IMR-90 (cell line): ENCODE measurements around the gene AUH. TPM values are rescaled to one million over a fixed set of nuclear protein-coding genes. Genes with fewer than 3 reads are reported as not detected.

Experiments
- ATAC-seq: fragments of 200-7000 bp; cut with Tn5 transposase; 2 replicates; pipeline ENCODE4 v1.9.1; 2020; ENCODE audit warnings: low read depth, mild to moderate bottlenecking, moderate library complexity
- BruUV-seq: library from RNA; stranded (reverse); fragments of 400-500 nt; replicated peaks from 2 replicates; lab custom pipeline; 2021; lab: Mats Ljungman, UMichigan
- CTCF ChIA-PET: fragments of 300-600 bp; formaldehyde crosslinking; extraction: SDS; loops from one replicate; lab custom pipeline; 2021; ENCODE audit warnings: antibody characterized with exemption; lab: Yijun Ruan, JAX
- POLR2A ChIA-PET: fragments of 300-600 bp; sonication (Branson Sonifier 250); formaldehyde crosslinking; loops from one replicate; lab custom pipeline; 2022; ENCODE audit warnings: antibody characterized with exemption; ENCODE audit not compliant: unreplicated experiment; lab: Charles Lee
- DNase-seq: peaks from one replicate; pipeline ENCODE4 v3.0.0; 2013
- H2AFZ ChIP-seq: replicated peaks from 2 replicates; pipeline ENCODE3; 2013; ENCODE audit warnings: low read length, mild to moderate bottlenecking; ENCODE audit not compliant: poor library complexity
- H2AK5ac ChIP-seq: 2 replicates; pipeline ENCODE4 v1.6.1; 2013; ENCODE audit warnings: low read depth, low read length, inconsistent platforms
- H2AK9ac ChIP-seq: replicated peaks from 2 replicates; pipeline ENCODE3; 2013; ENCODE audit warnings: mild to moderate bottlenecking, low read depth, low read length, moderate library complexity; ENCODE audit not compliant: poor library complexity
- H2BK120ac ChIP-seq: 2 replicates; pipeline ENCODE4 v1.6.1; 2013; ENCODE audit warnings: low read depth, low read length, inconsistent platforms
- H2BK15ac ChIP-seq: 3 replicates; pipeline ENCODE4 v1.6.1; 2013; ENCODE audit warnings: low read depth, low read length, inconsistent platforms
- H2BK20ac ChIP-seq: 2 replicates; pipeline ENCODE4 v1.6.1; 2013; ENCODE audit warnings: low read depth, mild to moderate bottlenecking, inconsistent platforms, low read length, moderate library complexity
- H2BK5ac ChIP-seq: 2 replicates; pipeline ENCODE4 v1.6.1; 2013; ENCODE audit warnings: mild to moderate bottlenecking, low read depth, low read length, inconsistent platforms; ENCODE audit not compliant: poor library complexity, severe bottlenecking
- H3K14ac ChIP-seq: replicated peaks from 2 replicates; pipeline ENCODE4 v1.6.1; 2013; ENCODE audit warnings: low read depth, low read length, inconsistent platforms
- H3K18ac ChIP-seq: 2 replicates; pipeline ENCODE4 v1.6.1; 2013; ENCODE audit warnings: low read depth, low read length, control low read depth
- H3K23ac ChIP-seq: 2 replicates; pipeline ENCODE4 v1.6.1; 2013; ENCODE audit warnings: low read depth, low read length, inconsistent platforms
- H3K27ac ChIP-seq: 2 replicates; pipeline ENCODE4 v1.5.1; 2013; ENCODE audit warnings: mild to moderate bottlenecking, control low read depth, low read length; ENCODE audit not compliant: insufficient read depth
- H3K27me3 ChIP-seq: 2 replicates; pipeline ENCODE4 v1.6.1; 2013; ENCODE audit warnings: low read length; ENCODE audit not compliant: control insufficient read depth, insufficient read depth
- H3K36me3 ChIP-seq: 2 replicates; pipeline ENCODE4 v1.6.1; 2013; ENCODE audit warnings: low read length, mixed read lengths; ENCODE audit not compliant: control insufficient read depth, insufficient read depth
- H3K4ac ChIP-seq: 2 replicates; pipeline ENCODE4 v1.6.1; 2013; ENCODE audit warnings: low read depth, low read length, inconsistent platforms
- H3K4me1 ChIP-seq: 2 replicates; pipeline ENCODE4 v1.6.1; 2013; ENCODE audit warnings: low read length, mixed read lengths; ENCODE audit not compliant: control insufficient read depth, insufficient read depth
- H3K4me2 ChIP-seq: 2 replicates; pipeline ENCODE4 v1.6.1; 2013; ENCODE audit warnings: low read depth, mild to moderate bottlenecking, control low read depth, low read length, moderate library complexity
- H3K4me3 ChIP-seq: 2 replicates; pipeline ENCODE4 v1.5.1; 2013; ENCODE audit warnings: low read depth, mild to moderate bottlenecking, control low read depth, low read length, moderate library complexity; ENCODE audit not compliant: insufficient read depth
- H3K56ac ChIP-seq: 2 replicates; pipeline ENCODE4 v1.6.1; 2013; ENCODE audit warnings: low read length, inconsistent platforms; ENCODE audit not compliant: insufficient read depth; ENCODE audit errors: extremely low read depth
- H3K79me1 ChIP-seq, 2 experiments: 2 replicates each; pipeline ENCODE4 v1.6.1; 2013; ENCODE audit warnings: low read length in 2 of 2, inconsistent platforms in 1 of 2, low read depth in 1 of 2
- H3K9ac ChIP-seq: 2 replicates; pipeline ENCODE4 v1.6.1; 2013; ENCODE audit warnings: low read depth, low read length, control low read depth
- H3K9me1 ChIP-seq: 2 replicates; pipeline ENCODE4 v1.6.1; 2013; ENCODE audit warnings: low read length, inconsistent platforms; ENCODE audit not compliant: insufficient read depth
- H3K9me3 ChIP-seq: 2 replicates; pipeline ENCODE4 v1.6.1; 2013; ENCODE audit warnings: low read length; ENCODE audit not compliant: control insufficient read depth, insufficient read depth
- H4K20me1 ChIP-seq: 2 replicates; pipeline ENCODE4 v1.6.1; 2013; ENCODE audit warnings: low read length, inconsistent platforms; ENCODE audit not compliant: insufficient read depth
- H4K5ac ChIP-seq: 2 replicates; pipeline ENCODE4 v1.6.1; 2013; ENCODE audit warnings: mild to moderate bottlenecking, low read depth, low read length, control low read depth
- H4K8ac ChIP-seq, 2 experiments: 2 replicates each; pipeline ENCODE4 v1.6.1; 2013; ENCODE audit warnings: low read depth in 2 of 2, low read length in 2 of 2, control low read depth in 1 of 2, inconsistent platforms in 1 of 2
- H4K91ac ChIP-seq: 2 replicates; pipeline ENCODE4 v1.6.1; 2013; ENCODE audit warnings: low read depth, low read length, inconsistent platforms; ENCODE audit not compliant: insufficient read depth
- CHD1 ChIP-seq: IDR thresholded peaks from 2 replicates; pipeline ENCODE4 v1.6.1; 2012; ENCODE audit warnings: low read depth, low read length, improper control_type of control experiment
- POLR2A ChIP-seq: IDR thresholded peaks from 2 replicates; pipeline ENCODE4 v1.6.1; 2012; ENCODE audit warnings: mild to moderate bottlenecking, low read depth, low read length
- WGBS, 2 experiments: methylation state at CpG; one replicate each; pipeline versions ENCODE4 v1.1.5 to v1.1.7; 2013; ENCODE audit warnings: missing lambda C conversion rate in 2 of 2; ENCODE audit not compliant: insufficient read length in 1 of 2; ENCODE audit errors: extremely low coverage in 2 of 2; 5-methylcytosine and 5-hydroxymethylcytosine counted together
- dilution Hi-C: fragments of 300-500 bp; cut with HindIII; formaldehyde crosslinking; loops from one replicate; pipeline ENCODE4 v1.14.3; 2018; ENCODE audit warnings: low sequenced_read_pairs; ENCODE audit not compliant: unreplicated experiment
- in situ Hi-C: fragments of 300-500 bp; cut with MboI; formaldehyde crosslinking; loops from 3 replicates; pipeline ENCODE4 v1.14.3; 2019; ENCODE audit warnings: low sequenced_read_pairs, inconsistent platforms, mixed read lengths
- intact Hi-C: fragments of 100-400 bp; cut with micrococcal nuclease; formaldehyde crosslinking; loops from 2 replicates; pipeline ENCODE4 v1.10.0; 2022
- polyA plus RNA-seq, 3 experiments: library from polyadenylated mRNA; depleted of rRNA; stranded (reverse); fragments of >200 nt; gene quantifications; 2 replicates each; pipeline ENCODE4 v1.2.3, GENCODE V29; 2012; ENCODE audit warnings: low replicate concordance in 1 of 3
- total RNA-seq: library from RNA; depleted of rRNA; stranded (reverse); fragments of >200 nt; gene quantifications from 2 replicates; pipeline ENCODE4 v1.2.3, GENCODE V29; 2012

The AUH gene
- total and polyA plus RNA-seq, 2 of the 4 experiments (the other 2 are of a cell fraction) = 5.9 to 8.1 TPM

- CTCF ChIA-PET = no interaction called here
Measured at GRCh38 chr9:91276513-91276912, 85.2 kb downstream of the AUH start.

More at GRCh38 chr9:91276513-91276912, 85.2 kb downstream of the AUH start:
- Histone ChIP-seq H2AK9ac (no peak overlapping the region), H3K23ac (no peak overlapping the region), H3K27me3 (no peaks in the 10 kb centered on the region), H3K56ac (no peak overlapping the region), H4K5ac (no peak overlapping the region), H2AK5ac (no peak overlapping the region), H3K4me1 (no peaks in the 10 kb centered on the region), H4K20me1 (no peaks in the 10 kb centered on the region), H2BK15ac (no peak overlapping the region), H3K9ac (no peak overlapping the region), H3K36me3 (no peaks in the 10 kb centered on the region), H3K79me1 (0 out of 4 replicates have a peak, but pooled peaks cover 0 to 16% of the 10 kb centered on the region in 2 experiments), H3K4ac (no peak overlapping the region), H2AFZ (no peak overlapping the region), H3K18ac (no peak overlapping the region), H4K8ac (no peak overlapping the region), H3K14ac (no peak overlapping the region), H3K9me1 (peaks cover 3% of the 10 kb centered on the region; the same call in 1 of the 2 replicates), H2BK20ac (no peak overlapping the region), H3K4me3 (no peak overlapping the region), H3K27ac (no peak overlapping the region), H2BK120ac (no peak overlapping the region), H3K4me2 (no peak overlapping the region), H2BK5ac (no peak overlapping the region), H4K91ac (no peak overlapping the region), H3K9me3 (no peaks in the 10 kb centered on the region)
- dilution Hi-C loops (no loop called here), in situ Hi-C loops (no loop called here), intact Hi-C loops (no loop called here)
- POLR2A ChIA-PET = no interaction called here
- WGBS, 2 experiments = no CpG with 5 or more reads among the region's 3 CpGs
- no peak for TF ChIP-seq CHD1
- TF ChIP-seq POLR2A = no peak
- no peak for ATAC-seq
- BruUV-seq = no TSS peak
- DNase-seq = no peak
